A172 (cell line): Measurements from ENCODE around the gene SCAMP1. TPM values are rescaled to one million over a fixed set of nuclear protein-coding genes. Genes with fewer than 3 reads are reported as not detected.
"Not testable (repeated sequence)": the region's sequence is repeated elsewhere in the genome, so short reads cannot be mapped to it uniquely, and the experiment has no call there.

Experiments used
- DNase-seq: peaks from one replicate; pipeline ENCODE4 v3.0.0-alpha.2; 2015; ENCODE audit warnings: low spot score
- total RNA-seq: library from RNA; depleted of rRNA; stranded (reverse); fragments of >200 nt; shearing (Covaris generic); gene quantifications from 2 replicates; pipeline ENCODE4 v1.2.3, GENCODE V29; 2014

Gene SCAMP1
- total RNA-seq, 1 experiment from 2014 or later: 67.2 TPM

- peak; percentile 42 for DNase-seq
Observed at GRCh38 chr5:78360924-78361630, 660 bp downstream of the SCAMP1 start.

DNA sequence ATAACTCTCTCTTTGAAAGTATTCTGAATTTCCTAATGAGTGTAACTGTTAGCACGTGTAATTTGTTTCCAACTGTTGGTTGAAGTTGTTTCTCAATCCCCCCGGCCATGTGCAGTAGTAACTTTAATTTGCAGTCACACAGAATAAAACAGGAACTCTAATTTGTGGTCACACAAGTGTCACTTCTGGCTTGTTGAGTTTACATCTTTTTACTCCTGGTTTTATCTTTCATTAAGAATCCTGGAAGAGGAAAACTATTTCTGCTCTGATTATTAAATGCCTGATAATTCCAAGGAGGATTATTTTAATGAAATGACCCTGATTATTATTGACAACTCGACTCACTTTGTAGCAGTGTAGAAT, 1.2 kb downstream of the SCAMP1 start:
- DNase-seq: no peak

- no peak for DNase-seq
Observed at GRCh38 chr5:78362220-78362619, 1.8 kb downstream of the SCAMP1 start.

GRCh38 chr5:78364005-78364404, 3.6 kb downstream of the SCAMP1 start:
- no peak for DNase-seq

DNA sequence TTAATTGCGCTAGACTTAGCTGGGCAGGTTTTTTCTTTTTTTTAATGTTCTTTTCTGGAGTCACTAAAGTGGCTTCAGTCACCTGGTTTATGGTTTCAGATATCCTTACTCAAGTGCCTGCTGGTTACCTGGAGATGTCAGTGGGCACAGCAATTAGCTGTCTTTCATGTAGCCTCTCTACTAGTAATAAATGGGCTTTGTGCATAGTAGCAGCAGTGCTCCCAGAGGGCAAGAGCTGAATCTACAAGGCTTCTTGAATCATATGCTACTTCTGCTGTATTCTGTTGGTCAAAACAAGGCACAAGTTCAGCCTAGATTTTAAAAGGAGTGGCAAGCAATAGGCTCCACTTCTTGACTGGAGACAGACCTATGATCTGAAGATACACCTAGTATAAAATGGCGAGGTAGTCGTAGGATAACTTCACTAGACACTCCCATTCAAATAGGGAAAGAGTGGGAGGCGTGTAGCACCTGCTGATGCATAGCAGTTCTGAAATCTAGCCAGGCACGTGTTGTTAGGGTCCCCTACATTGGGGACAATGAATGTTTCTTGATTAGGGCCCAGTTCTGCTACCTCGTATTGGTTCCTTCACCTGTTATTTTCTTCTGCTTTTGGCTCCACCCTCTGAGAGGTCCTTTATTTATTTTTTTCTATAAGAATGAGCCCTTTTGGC, 7.0 kb downstream of the SCAMP1 start:
- DNase-seq: no peak

DNA sequence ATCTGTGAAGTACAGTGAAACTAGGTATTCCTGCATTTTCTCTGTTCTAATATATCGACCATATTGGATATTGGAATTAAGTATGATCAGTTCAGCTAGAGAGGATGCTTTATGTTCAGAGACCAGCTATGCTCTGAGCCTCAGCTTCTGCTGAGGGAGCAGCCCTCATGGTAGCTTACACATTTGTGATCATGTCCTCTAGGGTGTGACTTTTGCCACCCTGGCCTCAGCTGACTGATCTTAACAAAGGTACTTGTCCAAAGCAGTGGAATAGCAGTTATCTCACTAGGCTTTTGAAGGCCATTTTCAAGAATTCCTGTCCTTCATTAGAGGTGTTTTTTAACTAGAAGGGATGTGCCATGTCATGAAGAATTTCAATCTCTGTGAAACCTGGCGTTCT, 9.3 kb downstream of the SCAMP1 start:
- no peak for DNase-seq

- DNase-seq: no peak
Observed at GRCh38 chr5:78373231-78373630, 12.8 kb downstream of the SCAMP1 start.

- no peak for DNase-seq
Observed at GRCh38 chr5:78376315-78376714, 15.9 kb downstream of the SCAMP1 start.

- no peak for DNase-seq
Observed at GRCh38 chr5:78377056-78377717, 16.8 kb downstream of the SCAMP1 start.

GRCh38 chr5:78377718-78378105, 17.3 kb downstream of the SCAMP1 start:
- no peak for DNase-seq

DNA sequence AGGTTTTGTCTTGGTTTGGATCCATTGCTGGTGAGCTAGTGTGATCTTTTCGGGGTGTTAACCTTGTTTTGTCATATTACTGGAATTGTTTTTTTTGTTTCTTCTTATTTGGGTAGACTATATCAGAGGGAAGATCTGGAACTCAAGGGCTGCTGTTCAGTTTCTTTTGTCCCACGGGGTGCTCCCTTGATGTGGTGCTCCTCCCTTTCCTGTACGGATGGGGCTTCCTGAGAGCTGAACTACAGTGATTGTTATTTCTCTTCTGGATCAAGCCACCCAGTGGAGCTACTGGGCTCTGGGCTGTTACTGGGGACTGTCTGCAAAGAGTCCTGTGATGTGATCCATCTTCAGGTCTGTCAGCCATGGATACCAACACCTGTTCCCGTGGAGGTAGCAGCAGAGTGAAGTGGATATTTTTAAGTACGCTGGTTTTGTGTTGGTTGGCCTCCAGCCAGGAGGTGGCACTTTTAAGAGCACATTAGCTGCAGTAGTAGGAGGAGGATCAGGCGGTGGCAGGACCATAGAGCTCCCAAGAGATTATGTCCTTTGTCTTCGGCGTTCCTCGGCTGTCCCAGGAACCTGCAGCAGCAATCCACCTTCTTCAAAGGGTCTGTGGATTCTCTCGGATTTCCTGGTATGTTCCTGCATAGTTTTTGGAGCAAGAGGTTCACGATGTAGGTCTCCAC, 27.2 kb downstream of the SCAMP1 start:
- no peak for DNase-seq

- not testable (repeated sequence) for DNase-seq
Observed at GRCh38 chr5:78391357-78391756, 30.9 kb downstream of the SCAMP1 start.

GRCh38 chr5:78397831-78398230, 37.4 kb downstream of the SCAMP1 start:
- no peak for DNase-seq

- no peak for DNase-seq
Observed at GRCh38 chr5:78399116-78399515, 38.7 kb downstream of the SCAMP1 start.

- DNase-seq: no peak
Observed at GRCh38 chr5:78404682-78405293, 44.4 kb downstream of the SCAMP1 start.

DNA sequence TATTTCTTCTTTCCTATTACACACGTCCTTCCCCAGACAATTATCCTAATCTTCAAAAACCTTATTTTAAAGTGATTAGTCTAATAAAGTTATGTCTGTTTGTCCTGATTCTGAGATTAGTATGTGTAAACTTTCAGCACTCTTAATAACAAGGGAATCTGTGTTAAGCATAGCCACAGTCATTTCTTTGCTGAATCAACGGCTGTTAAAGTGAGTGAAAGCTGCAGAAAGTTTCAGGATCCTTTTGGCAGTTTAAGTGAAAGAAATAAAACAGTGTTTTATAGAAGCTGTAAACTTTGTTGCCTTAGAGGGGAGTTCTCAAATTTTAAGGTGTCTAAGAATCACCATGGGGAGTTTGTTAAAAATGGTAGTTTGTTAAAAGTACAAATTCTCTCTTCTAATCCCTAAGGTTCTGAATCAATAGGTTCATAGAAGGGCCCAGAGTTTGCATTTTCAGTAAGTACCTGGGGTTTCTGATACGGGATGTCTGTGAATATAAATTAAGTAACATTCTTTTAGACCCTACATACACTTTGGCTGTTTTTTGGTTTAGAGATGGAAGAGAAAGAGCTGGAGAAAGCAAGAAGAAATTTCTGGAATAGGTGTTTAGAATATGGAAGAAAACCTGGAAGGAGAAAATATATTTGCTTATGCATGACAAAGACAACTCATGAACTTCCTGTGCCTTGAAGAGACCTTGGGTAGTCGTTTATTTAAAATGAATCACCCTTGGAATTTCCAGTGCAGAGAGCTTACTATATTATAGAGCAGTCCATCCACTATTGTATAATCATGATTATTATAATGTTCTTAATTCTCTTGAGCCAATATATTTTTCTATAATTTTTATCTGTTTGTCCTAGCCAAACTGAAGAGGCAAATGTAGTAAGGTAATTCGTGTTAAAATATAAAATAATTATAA, 45.7 kb downstream of the SCAMP1 start:
- peak; percentile 59 for DNase-seq

DNA sequence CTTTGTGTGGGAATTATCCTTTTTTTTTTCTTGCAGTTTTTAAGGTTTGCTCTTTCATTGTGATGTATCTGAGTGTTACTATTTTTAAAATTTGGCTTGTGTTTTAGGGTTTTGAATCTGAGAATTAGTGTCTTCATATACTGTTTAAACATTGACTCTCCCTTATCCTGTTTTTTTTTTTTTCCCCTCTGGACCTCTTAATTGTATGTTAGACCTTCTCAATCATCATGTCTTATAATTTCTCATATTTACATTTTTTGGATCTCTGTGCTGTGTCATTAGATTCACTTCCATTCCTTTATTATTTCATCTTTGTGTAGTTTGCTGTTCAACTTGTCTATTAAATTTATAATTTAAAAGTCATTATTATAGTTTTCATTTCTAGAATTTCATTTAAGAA, 47.0 kb downstream of the SCAMP1 start:
- no peak for DNase-seq

- DNase-seq: no peak
Observed at GRCh38 chr5:78411586-78411985, 51.2 kb downstream of the SCAMP1 start.

GRCh38 chr5:78416677-78417425, 56.4 kb downstream of the SCAMP1 start:
- DNase-seq: no peak

DNA sequence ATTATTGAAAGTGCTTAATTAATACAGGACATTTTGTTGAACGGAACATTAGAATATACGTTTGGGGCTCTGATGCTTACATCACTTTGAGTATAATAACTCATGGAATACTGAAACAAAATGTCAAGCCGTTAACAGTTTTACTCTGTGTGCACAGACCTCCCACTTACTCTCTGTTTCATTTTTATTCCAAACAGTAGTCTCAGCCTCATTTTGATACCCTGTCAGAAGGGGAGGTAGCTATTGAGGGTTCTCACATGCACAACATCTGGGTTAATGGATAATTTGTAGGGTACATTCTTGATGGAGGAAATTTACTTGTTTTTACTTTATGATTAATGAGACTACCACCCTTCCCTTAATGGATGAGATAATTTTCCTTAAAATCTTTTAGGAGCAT, 59.0 kb downstream of the SCAMP1 start:
- DNase-seq: no peak
